Endothelial cell of umbilical vein (primary cell): ENCODE measurements around the gene GTSE1. TPM values are rescaled to one million over a fixed set of nuclear protein-coding genes. Genes with fewer than 3 reads are reported as not detected.

ENCODE experiments used
- BruUV-seq: library from RNA; stranded (reverse); fragments of 400-500 nt; replicated peaks from 2 replicates; lab custom pipeline; 2021; lab: Mats Ljungman, UMichigan
- CTCF ChIA-PET: fragments of 300-600, 350-600 bp; sonication (Branson Sonifier 250); formaldehyde crosslinking; loops from one replicate; lab custom pipeline; 2021; ENCODE audit warnings: antibody characterized with exemption, inconsistent platforms; lab: Charles Lee
- POLR2A ChIA-PET: fragments of 300-600, 350-600 bp; sonication (Branson Sonifier 250); formaldehyde crosslinking; loops from one replicate; lab custom pipeline; 2021; ENCODE audit warnings: antibody characterized with exemption, inconsistent platforms; lab: Charles Lee
- DNase-seq: peaks from one replicate; pipeline ENCODE4 v3.0.0-alpha.2; 2011; ENCODE audit warnings: low read depth, low spot score
- FAIRE-seq: peaks from 2 replicates; lab custom pipeline; 2011; peaks lifted over from hg19 to GRCh38; lab: Jason Lieb, UNC
- H2AFZ ChIP-seq: 2 replicates; pipeline ENCODE4 v1.6.0; 2012; ENCODE audit warnings: low read depth, low read length, control low read depth, inconsistent platforms
- H3K27ac ChIP-seq: 2 replicates; pipeline ENCODE4 v1.5.1; 2011; ENCODE audit warnings: low read depth, mild to moderate bottlenecking, control low read depth, low read length, moderate library complexity; ENCODE audit not compliant: insufficient read depth
- H3K27me3 ChIP-seq, 2 experiments: 2 replicates each; pipeline versions ENCODE4 v1.6.0 to v1.6.1; 2011; ENCODE audit warnings: low read length in 2 of 2, mixed read lengths in 1 of 2; ENCODE audit not compliant: control insufficient read depth in 2 of 2, insufficient read depth in 2 of 2
- H3K36me3 ChIP-seq, 2 experiments: 2 replicates in 1 of 2; 3 replicates in 1 of 2; pipeline ENCODE4 v1.5.1; 2011; ENCODE audit warnings: low read length in 2 of 2, mild to moderate bottlenecking in 1 of 2, moderate library complexity in 1 of 2; ENCODE audit not compliant: control insufficient read depth in 2 of 2, insufficient read depth in 2 of 2; ENCODE audit errors: extremely low read depth in 1 of 2
- H3K4me1 ChIP-seq: 3 replicates; pipeline ENCODE4 v1.5.1; 2011; ENCODE audit warnings: mild to moderate bottlenecking, low read length; ENCODE audit not compliant: control insufficient read depth, insufficient read depth; ENCODE audit errors: extremely low read depth
- H3K4me2 ChIP-seq: 2 replicates; pipeline ENCODE4 v1.6.1; 2011; ENCODE audit warnings: low read length, control low read depth, mixed read lengths; ENCODE audit not compliant: insufficient read depth
- H3K4me3 ChIP-seq, 3 experiments: fragments of 200-600 bp in 1 of 3; sonication (generic), shearing (Covaris generic) in 1 of 3; replicated peaks in 1 of 3; 2 replicates each; pipeline ENCODE4 v1.5.1; 2011 to 2016; ENCODE audit warnings: control low read depth in 3 of 3, low read length in 3 of 3, mild to moderate bottlenecking in 2 of 3, inconsistent platforms in 1 of 3, low read depth in 1 of 3, moderate library complexity in 1 of 3; ENCODE audit not compliant: insufficient read depth in 1 of 3
- H3K79me2 ChIP-seq: 2 replicates; pipeline ENCODE4 v1.6.0; 2012; ENCODE audit warnings: low read length, inconsistent platforms; ENCODE audit not compliant: control insufficient read depth, insufficient read depth
- H3K9ac ChIP-seq: replicated peaks from 2 replicates; pipeline ENCODE3; 2011; ENCODE audit warnings: low read length, control low read depth; ENCODE audit not compliant: insufficient read depth; ENCODE audit errors: extremely low read depth
- H3K9me1 ChIP-seq: replicated peaks from 3 replicates; pipeline ENCODE4 v1.6.0; 2011; ENCODE audit warnings: mild to moderate bottlenecking, low read length; ENCODE audit not compliant: control insufficient read depth, insufficient read depth; ENCODE audit errors: extremely low read depth
- H3K9me3 ChIP-seq: replicated peaks from 2 replicates; pipeline ENCODE4 v1.5.1; 2012; ENCODE audit warnings: low read length, inconsistent platforms; ENCODE audit not compliant: control insufficient read depth, insufficient read depth
- H4K20me1 ChIP-seq: replicated peaks from 2 replicates; pipeline ENCODE3; 2011; ENCODE audit warnings: mild to moderate bottlenecking, low read length; ENCODE audit not compliant: control insufficient read depth, insufficient read depth; ENCODE audit errors: extremely low read depth
- EZH2 ChIP-seq: IDR thresholded peaks from 2 replicates; pipeline ENCODE4 v1.6.1; 2012; ENCODE audit warnings: borderline replicate concordance, low read depth, mild to moderate bottlenecking, moderate library complexity, low read length, inconsistent platforms; ENCODE audit not compliant: severe bottlenecking
- FOS ChIP-seq: IDR thresholded peaks from 2 replicates; pipeline ENCODE4 v1.6.1; 2011; ENCODE audit warnings: mild to moderate bottlenecking, low read length, moderate library complexity, borderline replicate concordance; ENCODE audit not compliant: insufficient read depth
- GATA2 ChIP-seq: IDR thresholded peaks from 2 replicates; pipeline ENCODE4 v1.7.0; 2011; ENCODE audit warnings: low read depth, mild to moderate bottlenecking, moderate library complexity, mixed read lengths, low read length; ENCODE audit not compliant: insufficient read length, insufficient read depth
- JUN ChIP-seq: IDR thresholded peaks from 2 replicates; pipeline ENCODE4 v1.6.1; 2011; ENCODE audit warnings: borderline replicate concordance, low read depth; ENCODE audit not compliant: insufficient read length, insufficient read depth
- MYC ChIP-seq: IDR thresholded peaks from one replicate; pipeline ENCODE4 v1.6.1; 2011; ENCODE audit warnings: mild to moderate bottlenecking, low read depth, low read length
- POLR2A ChIP-seq: IDR thresholded peaks from 2 replicates; pipeline ENCODE4 v1.6.1; 2012; ENCODE audit warnings: low read depth, mild to moderate bottlenecking, control low read depth, low read length
- POLR2AphosphoS5 ChIP-seq: IDR thresholded peaks from 2 replicates; pipeline ENCODE4 v1.6.1; 2012; ENCODE audit warnings: low read depth, mild to moderate bottlenecking, control low read depth, low read length, moderate library complexity; ENCODE audit not compliant: insufficient read depth
- dilution Hi-C: fragments of 300-500 bp; cut with MboI; formaldehyde crosslinking; loops from one replicate; pipeline ENCODE4 v1.15.0; 2019; ENCODE audit warnings: low sequenced_read_pairs; ENCODE audit not compliant: extremely low pct_ligation_motif_present
- intact Hi-C: fragments of 100-400 bp; cut with micrococcal nuclease; formaldehyde crosslinking; loops from one replicate; pipeline ENCODE4 v1.10.0; 2022
- polyA plus RNA-seq, 4 experiments: library from polyadenylated mRNA; depleted of rRNA in 3 of 4; stranded (reverse) in 3 of 4; unstranded in 1 of 4; fragments of >200 nt; gene quantifications; 2 replicates each; pipeline versions ENCODE4 v1.2.1 to v1.2.3, GENCODE V29; 2011 to 2012; ENCODE audit warnings: missing spikeins in 1 of 4
- total RNA-seq: library from RNA; stranded (reverse); gene quantifications from 2 replicates; pipeline ENCODE4 v1.2.3, GENCODE V29; 2021
- TF ChIP-seq, protein P1 (sequence below): IDR thresholded peaks from 2 replicates; pipeline ENCODE4 v1.6.1; 2011; ENCODE audit not compliant: insufficient read depth, insufficient read length
- TF ChIP-seq, protein P2 (sequence below), 2 donors: IDR thresholded peaks; 1 replicate in 1 of 2; 2 replicates in 1 of 2; pipeline ENCODE4 v1.5.1; 2011; ENCODE audit warnings: low read length in 2 of 2, mild to moderate bottlenecking in 2 of 2, moderate library complexity in 2 of 2, control low read depth in 1 of 2, inconsistent platforms in 1 of 2, low read depth in 1 of 2; ENCODE audit not compliant: insufficient read depth in 1 of 2; ENCODE audit errors: extremely low read depth in 1 of 2

The GTSE1 gene
- total and polyA plus RNA-seq, 2 donors (not counting 3 experiments of a cell fraction or from before 2014, with no cell fraction given), result 25.9 to 57.2 TPM

DNA sequence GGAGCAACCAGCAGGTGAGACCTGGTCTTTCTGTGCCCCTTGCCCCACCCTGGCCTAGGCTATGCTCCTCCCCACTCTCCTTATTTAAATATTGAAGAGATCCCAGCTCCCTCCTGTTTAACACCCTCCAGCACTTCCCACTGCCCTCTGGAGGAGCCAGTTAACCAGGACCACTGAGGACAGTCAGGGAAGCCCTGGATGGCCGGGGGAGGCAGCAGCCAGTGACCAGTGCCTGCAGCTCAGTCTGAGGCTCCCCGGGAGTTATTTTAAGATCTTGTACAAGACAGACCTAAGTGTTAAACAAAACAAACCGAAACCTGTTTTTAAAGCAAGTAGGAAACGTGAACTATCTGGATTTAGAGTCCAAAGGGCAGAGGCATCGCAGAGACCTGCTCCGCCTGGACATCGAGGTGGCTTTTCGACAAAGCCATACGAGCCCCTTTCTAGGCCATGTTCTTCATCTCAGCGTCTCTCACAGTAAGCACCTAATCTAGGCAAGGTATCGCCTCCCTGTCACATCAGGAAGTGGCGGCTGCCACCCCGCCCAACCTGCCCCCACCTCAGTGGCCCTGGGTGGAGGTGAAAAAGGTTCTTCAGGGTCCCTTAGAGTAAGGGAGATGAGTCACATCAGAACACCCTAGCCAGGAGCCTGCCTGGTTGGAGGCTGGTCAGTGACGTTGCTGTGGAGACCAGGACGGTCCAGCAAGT lies 74.1 kb downstream of the GTSE1 start:
- no peak overlapping the region for H3K4me2 ChIP-seq
- intact Hi-C loops, result no loop called here
- POLR2A ChIA-PET, result no interaction called here
- no peaks in the 10 kb centered on the region for H3K9me1 ChIP-seq
- H3K9ac ChIP-seq, result no peak overlapping the region
- no peak for TF ChIP-seq POLR2AphosphoS5
- TF ChIP-seq, protein P1, sequence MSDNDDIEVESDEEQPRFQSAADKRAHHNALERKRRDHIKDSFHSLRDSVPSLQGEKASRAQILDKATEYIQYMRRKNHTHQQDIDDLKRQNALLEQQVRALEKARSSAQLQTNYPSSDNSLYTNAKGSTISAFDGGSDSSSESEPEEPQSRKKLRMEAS, result no peak
- TF ChIP-seq JUN, result no peak
- no peak for TF ChIP-seq MYC
- no peak overlapping the region for H2AFZ ChIP-seq
- no peaks in the 10 kb centered on the region for H3K27me3 ChIP-seq
- H3K79me2 ChIP-seq, result no peaks in the 10 kb centered on the region
- BruUV-seq, result no TSS peak
- no peak overlapping the region for H3K4me3 ChIP-seq
- DNase-seq (no peak), FAIRE-seq (no peak)
- H3K27ac ChIP-seq, result no peak overlapping the region
- dilution Hi-C loops, result no loop called here
- no peaks in the 10 kb centered on the region for H4K20me1 ChIP-seq
- no peaks in the 10 kb centered on the region for H3K9me3 ChIP-seq
- H3K4me1 ChIP-seq, result peaks cover 6% of the 10 kb centered on the region
- H3K36me3 ChIP-seq, result no peaks in the 10 kb centered on the region
- CTCF ChIA-PET, result interaction anchor here (0.5 to 6.2 kb wide), 2 partner anchors 121 to 170 kb away, joined by 3 to 418 read pairs; partner anchors contain the start of gene CELSR1

DNA sequence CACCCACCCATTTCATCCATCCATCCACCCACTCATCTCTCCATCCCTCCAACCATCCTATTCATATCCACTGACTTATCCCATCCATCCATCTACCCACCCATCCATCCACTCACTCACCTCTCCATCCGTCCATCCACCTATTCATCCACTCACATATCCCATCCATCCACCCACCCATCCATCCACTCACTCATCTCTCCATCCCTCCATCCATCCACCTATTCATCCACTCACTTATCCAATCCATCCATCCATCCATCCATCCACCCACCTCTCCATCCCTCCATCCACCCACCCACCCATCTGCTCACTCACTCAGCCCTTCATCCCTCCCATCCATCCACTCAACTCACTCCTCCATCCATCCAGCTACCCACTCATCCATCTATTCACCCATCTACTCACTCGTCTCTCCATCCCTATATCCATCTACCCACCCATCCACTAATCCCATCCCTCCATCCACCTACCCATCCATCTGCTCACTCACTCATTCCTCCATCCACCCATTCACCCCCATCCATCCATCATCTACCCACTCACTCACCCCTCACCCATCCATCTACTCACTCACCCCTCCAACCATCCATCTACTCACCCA lies 75.1 kb downstream of the GTSE1 start:
- no peak for FAIRE-seq

More for the DNA sequence above, 75.1 kb downstream of the GTSE1 start:
- H3K4me2 ChIP-seq, result no peak overlapping the region
- no peak overlapping the region for H3K27ac ChIP-seq
- ChIA-PET CTCF (no interaction called here), POLR2A (no interaction called here)
- DNase-seq, result no peak
- H4K20me1 ChIP-seq, result no peaks in the 10 kb centered on the region
- no peaks in the 10 kb centered on the region for H3K27me3 ChIP-seq
- no peaks in the 10 kb centered on the region for H3K79me2 ChIP-seq
- no TSS peak for BruUV-seq
- TF ChIP-seq, protein P2, sequence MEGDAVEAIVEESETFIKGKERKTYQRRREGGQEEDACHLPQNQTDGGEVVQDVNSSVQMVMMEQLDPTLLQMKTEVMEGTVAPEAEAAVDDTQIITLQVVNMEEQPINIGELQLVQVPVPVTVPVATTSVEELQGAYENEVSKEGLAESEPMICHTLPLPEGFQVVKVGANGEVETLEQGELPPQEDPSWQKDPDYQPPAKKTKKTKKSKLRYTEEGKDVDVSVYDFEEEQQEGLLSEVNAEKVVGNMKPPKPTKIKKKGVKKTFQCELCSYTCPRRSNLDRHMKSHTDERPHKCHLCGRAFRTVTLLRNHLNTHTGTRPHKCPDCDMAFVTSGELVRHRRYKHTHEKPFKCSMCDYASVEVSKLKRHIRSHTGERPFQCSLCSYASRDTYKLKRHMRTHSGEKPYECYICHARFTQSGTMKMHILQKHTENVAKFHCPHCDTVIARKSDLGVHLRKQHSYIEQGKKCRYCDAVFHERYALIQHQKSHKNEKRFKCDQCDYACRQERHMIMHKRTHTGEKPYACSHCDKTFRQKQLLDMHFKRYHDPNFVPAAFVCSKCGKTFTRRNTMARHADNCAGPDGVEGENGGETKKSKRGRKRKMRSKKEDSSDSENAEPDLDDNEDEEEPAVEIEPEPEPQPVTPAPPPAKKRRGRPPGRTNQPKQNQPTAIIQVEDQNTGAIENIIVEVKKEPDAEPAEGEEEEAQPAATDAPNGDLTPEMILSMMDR (IDR thresholded peaks at IDR 0.05; ENCODE audit: extremely low read depth in 1 of 2, insufficient read depth in 1 of 2, low read depth in 1 of 2, low read length in 2 of 2), result no peak
- TF ChIP-seq, protein P1, result no peak
- TF ChIP-seq MYC (no peak), POLR2AphosphoS5 (no peak), GATA2 (no peak), POLR2A (no peak), FOS (no peak), EZH2 (no peak), JUN (no peak)
- dilution Hi-C loops, result no loop called here
- no peak overlapping the region for H2AFZ ChIP-seq
- intact Hi-C loops, result no loop called here
- no peaks in the 10 kb centered on the region for H3K36me3 ChIP-seq
- no peaks in the 10 kb centered on the region for H3K9me1 ChIP-seq
- no peak overlapping the region for H3K9ac ChIP-seq
- no peaks in the 10 kb centered on the region for H3K9me3 ChIP-seq
- H3K4me3 ChIP-seq, result no peak overlapping the region
- H3K4me1 ChIP-seq, result peaks cover 6% of the 10 kb centered on the region
